ENCODE data around the gene RBM20. TPM values are rescaled to one million over a fixed set of nuclear protein-coding genes. Genes with fewer than 3 reads are reported as not detected.
"Not testable (repeated sequence)": the region's sequence is repeated elsewhere in the genome, so short reads cannot be mapped to it uniquely, and the experiment has no call there.

Gene RBM20
- total RNA-seq, 1 experiment from 2014 or later, result not detected

DNA sequence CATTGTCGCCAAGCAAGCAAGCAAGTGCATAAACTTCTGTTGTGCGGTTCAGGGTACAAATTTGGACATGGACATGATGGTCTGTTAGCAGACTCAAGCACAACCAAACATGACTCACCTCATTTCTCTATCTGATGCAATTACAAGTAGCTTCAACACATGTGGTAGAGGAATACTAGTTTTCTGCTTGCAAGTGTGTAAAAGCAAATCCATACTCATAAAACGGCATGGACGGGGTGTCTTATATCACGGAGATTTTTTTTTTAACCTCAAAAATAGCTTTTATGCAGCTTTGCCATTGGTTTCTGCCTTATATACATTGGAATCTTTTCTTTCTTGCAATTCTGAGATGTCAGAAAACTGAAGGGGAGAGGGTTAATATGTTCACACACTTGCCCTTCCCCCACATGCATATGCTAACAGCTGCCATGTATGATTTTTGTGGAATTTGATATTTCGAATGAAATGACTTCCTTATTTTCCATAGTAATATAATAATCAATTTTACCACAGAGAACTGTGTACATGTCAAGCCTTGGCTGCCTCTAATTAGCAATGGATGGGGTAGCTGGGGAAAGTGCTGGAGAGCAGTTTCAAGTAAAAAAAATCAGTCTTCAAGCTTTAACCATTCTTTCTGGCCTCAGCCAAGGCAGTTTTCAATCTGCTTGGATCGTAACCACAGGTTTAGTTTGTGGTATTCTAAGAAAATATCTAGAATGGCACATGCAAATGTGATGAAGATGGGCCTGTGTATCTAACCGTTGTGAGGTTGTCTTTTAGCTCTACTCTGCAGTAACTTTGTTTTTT lies 121.6 kb downstream of the RBM20 start:
- peaks cover 13% of the 10 kb centered on the region for H3K27me3 Mint-ChIP-seq (ENCODE audit: unreplicated experiment)
- no peaks in the 10 kb centered on the region for H3K4me1 Mint-ChIP-seq (ENCODE audit: low read depth, unreplicated experiment)
- H3K4me3 Mint-ChIP-seq (ENCODE audit: low read depth, unreplicated experiment), result no peak overlapping the region
- H3K27ac Mint-ChIP-seq (ENCODE audit: unreplicated experiment), result no peak overlapping the region
- TF ChIP-seq, protein P1, sequence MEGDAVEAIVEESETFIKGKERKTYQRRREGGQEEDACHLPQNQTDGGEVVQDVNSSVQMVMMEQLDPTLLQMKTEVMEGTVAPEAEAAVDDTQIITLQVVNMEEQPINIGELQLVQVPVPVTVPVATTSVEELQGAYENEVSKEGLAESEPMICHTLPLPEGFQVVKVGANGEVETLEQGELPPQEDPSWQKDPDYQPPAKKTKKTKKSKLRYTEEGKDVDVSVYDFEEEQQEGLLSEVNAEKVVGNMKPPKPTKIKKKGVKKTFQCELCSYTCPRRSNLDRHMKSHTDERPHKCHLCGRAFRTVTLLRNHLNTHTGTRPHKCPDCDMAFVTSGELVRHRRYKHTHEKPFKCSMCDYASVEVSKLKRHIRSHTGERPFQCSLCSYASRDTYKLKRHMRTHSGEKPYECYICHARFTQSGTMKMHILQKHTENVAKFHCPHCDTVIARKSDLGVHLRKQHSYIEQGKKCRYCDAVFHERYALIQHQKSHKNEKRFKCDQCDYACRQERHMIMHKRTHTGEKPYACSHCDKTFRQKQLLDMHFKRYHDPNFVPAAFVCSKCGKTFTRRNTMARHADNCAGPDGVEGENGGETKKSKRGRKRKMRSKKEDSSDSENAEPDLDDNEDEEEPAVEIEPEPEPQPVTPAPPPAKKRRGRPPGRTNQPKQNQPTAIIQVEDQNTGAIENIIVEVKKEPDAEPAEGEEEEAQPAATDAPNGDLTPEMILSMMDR (IDR thresholded peaks at IDR 0.05; ENCODE audit: unreplicated experiment), result no peak
- H3K9me3 Mint-ChIP-seq (ENCODE audit: low read depth, unreplicated experiment), result no peaks in the 10 kb centered on the region
- no TSS peak for BruUV-seq (replicated peaks)
- intact Hi-C loops (cut with micrococcal nuclease; ENCODE audit: unreplicated experiment), result no loop called here
- no peaks in the 10 kb centered on the region for H3K36me3 Mint-ChIP-seq (ENCODE audit: insufficient read depth, unreplicated experiment)
- DNase-seq, result no peak
- CTCF ChIA-PET, result interaction anchor here (0.6 kb wide), 1 partner anchor 1226 kb away, joined by 3 read pairs; no protein-coding TSS in a partner anchor

DNA sequence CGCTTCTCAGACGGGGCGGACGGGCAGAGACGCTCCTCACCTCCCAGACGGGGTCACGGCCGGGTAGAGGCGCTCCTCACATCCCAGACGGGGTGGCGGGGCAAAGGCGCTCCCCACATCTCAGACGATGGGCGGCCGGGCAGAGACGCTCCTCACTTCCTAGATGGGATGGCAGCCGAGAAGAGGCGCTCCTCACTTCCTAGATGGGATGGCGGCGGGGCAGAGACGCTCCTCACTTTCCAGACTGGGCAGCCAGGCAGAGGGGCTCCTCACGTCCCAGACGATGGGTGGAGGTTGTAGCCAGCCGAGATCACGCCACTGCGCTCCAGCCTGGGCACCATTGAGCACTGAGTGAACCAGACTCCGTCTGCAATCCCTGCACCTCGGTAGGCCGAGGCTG lies 123.5 kb downstream of the RBM20 start:
- H3K36me3 Mint-ChIP-seq (ENCODE audit: insufficient read depth, unreplicated experiment); H3K27ac Mint-ChIP-seq (ENCODE audit: unreplicated experiment); H3K4me1 Mint-ChIP-seq (ENCODE audit: low read depth, unreplicated experiment); BruUV-seq (replicated peaks); CTCF ChIA-PET; intact Hi-C loops (cut with micrococcal nuclease; ENCODE audit: unreplicated experiment); DNase-seq; H3K9me3 Mint-ChIP-seq (ENCODE audit: low read depth, unreplicated experiment); H3K4me3 Mint-ChIP-seq (ENCODE audit: low read depth, unreplicated experiment): not testable (repeated sequence)
- H3K27me3 Mint-ChIP-seq (ENCODE audit: unreplicated experiment), result peaks cover 13% of the 10 kb centered on the region

DNA sequence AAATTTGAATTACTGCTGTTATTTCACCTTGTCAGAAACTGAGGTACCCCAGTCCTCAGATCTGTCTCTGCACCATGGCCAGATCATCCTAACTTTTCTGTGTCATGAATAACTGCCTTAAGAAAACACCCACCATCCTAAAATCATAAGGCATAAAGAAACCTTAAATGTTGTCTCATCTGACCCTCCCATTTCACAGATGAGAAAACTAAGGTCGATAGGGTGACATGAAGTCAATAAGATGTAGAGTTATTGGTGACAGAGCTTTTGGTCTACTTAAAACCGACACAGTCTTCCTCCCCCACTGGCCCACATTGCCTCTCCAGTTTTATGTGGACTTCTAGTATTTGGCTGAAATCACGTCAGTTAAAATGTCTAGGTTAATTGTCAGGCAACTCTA lies 126.1 kb downstream of the RBM20 start:
- TF ChIP-seq, protein P1 (IDR thresholded peaks at IDR 0.05; ENCODE audit: unreplicated experiment), result no peak
- CTCF ChIA-PET, result no interaction called here
- peaks cover 17% of the 10 kb centered on the region for H3K4me1 Mint-ChIP-seq (ENCODE audit: low read depth, unreplicated experiment)
- no peaks in the 10 kb centered on the region for H3K9me3 Mint-ChIP-seq (ENCODE audit: low read depth, unreplicated experiment)
- H3K36me3 Mint-ChIP-seq (ENCODE audit: insufficient read depth, unreplicated experiment), result no peaks in the 10 kb centered on the region
- H3K27me3 Mint-ChIP-seq (ENCODE audit: unreplicated experiment), result no peaks in the 10 kb centered on the region
- BruUV-seq (replicated peaks), result no TSS peak
- intact Hi-C loops (cut with micrococcal nuclease; ENCODE audit: unreplicated experiment), result no loop called here
- H3K27ac Mint-ChIP-seq (ENCODE audit: unreplicated experiment), result no peak overlapping the region
- no peak for DNase-seq
- no peak overlapping the region for H3K4me3 Mint-ChIP-seq (ENCODE audit: low read depth, unreplicated experiment)

DNA sequence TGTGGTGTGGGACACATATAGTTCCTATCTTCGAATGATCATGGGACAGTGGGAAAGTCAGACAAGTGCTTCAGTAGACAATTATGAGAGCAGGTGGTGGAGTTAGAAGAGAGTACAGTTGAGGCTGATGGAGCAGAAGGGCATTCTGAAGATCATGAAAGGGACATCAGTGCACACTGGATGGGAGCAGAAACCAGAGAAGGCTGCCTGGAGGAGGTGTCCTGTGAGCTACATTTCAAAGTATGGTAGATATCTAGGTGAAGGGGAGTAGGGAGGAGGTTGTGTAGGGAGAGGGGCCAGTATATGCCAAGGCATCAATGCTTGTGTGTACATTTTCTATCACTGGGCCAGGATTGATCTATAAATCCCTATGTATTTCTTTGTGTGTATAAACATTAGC lies 127.3 kb downstream of the RBM20 start:
- Mint-ChIP-seq H3K27me3 (ENCODE audit: unreplicated experiment) (no peaks in the 10 kb centered on the region), H3K9me3 (ENCODE audit: low read depth, unreplicated experiment) (no peaks in the 10 kb centered on the region), H3K27ac (ENCODE audit: unreplicated experiment) (no peak overlapping the region), H3K4me1 (ENCODE audit: low read depth, unreplicated experiment) (peaks cover 18% of the 10 kb centered on the region), H3K36me3 (ENCODE audit: insufficient read depth, unreplicated experiment) (no peaks in the 10 kb centered on the region), H3K4me3 (ENCODE audit: low read depth, unreplicated experiment) (no peak overlapping the region)
- TF ChIP-seq, protein P1 (IDR thresholded peaks at IDR 0.05; ENCODE audit: unreplicated experiment), result no peak
- BruUV-seq (replicated peaks), result no TSS peak
- DNase-seq, result no peak
- CTCF ChIA-PET, result no interaction called here
- intact Hi-C loops (cut with micrococcal nuclease; ENCODE audit: unreplicated experiment), result no loop called here

DNA sequence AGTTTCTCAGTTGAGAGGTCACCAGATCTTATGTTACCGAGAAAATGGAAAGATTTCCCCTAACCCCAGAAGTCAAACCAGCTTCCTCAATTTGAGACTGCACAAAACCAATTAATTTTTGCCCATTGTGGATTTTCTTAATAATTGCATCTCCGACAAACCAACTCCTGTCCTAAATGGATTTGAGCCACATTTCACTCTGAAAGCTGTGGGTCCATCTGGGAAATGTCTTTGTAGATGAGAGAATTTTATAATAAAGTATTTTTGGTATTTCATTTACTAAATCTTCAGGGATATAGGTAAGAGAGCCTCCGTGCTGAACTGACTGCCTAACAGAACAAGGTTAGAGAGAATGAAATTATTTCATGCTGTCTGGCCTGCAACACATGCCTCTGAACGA lies 127.9 kb downstream of the RBM20 start:
- Mint-ChIP-seq H3K4me3 (ENCODE audit: low read depth, unreplicated experiment) (no peak overlapping the region), H3K27ac (ENCODE audit: unreplicated experiment) (no peak overlapping the region), H3K4me1 (ENCODE audit: low read depth, unreplicated experiment) (peaks cover 18% of the 10 kb centered on the region), H3K36me3 (ENCODE audit: insufficient read depth, unreplicated experiment) (no peaks in the 10 kb centered on the region), H3K9me3 (ENCODE audit: low read depth, unreplicated experiment) (no peaks in the 10 kb centered on the region), H3K27me3 (ENCODE audit: unreplicated experiment) (no peaks in the 10 kb centered on the region)
- CTCF ChIA-PET, result no interaction called here
- TF ChIP-seq, protein P1 (IDR thresholded peaks at IDR 0.05; ENCODE audit: unreplicated experiment), result no peak
- intact Hi-C loops (cut with micrococcal nuclease; ENCODE audit: unreplicated experiment), result no loop called here
- no TSS peak for BruUV-seq (replicated peaks)
- DNase-seq, result no peak

Measured in Calu3 (cell line).